ENCODE measurements around the gene ANKK1.

The ANKK1 gene, protein sequence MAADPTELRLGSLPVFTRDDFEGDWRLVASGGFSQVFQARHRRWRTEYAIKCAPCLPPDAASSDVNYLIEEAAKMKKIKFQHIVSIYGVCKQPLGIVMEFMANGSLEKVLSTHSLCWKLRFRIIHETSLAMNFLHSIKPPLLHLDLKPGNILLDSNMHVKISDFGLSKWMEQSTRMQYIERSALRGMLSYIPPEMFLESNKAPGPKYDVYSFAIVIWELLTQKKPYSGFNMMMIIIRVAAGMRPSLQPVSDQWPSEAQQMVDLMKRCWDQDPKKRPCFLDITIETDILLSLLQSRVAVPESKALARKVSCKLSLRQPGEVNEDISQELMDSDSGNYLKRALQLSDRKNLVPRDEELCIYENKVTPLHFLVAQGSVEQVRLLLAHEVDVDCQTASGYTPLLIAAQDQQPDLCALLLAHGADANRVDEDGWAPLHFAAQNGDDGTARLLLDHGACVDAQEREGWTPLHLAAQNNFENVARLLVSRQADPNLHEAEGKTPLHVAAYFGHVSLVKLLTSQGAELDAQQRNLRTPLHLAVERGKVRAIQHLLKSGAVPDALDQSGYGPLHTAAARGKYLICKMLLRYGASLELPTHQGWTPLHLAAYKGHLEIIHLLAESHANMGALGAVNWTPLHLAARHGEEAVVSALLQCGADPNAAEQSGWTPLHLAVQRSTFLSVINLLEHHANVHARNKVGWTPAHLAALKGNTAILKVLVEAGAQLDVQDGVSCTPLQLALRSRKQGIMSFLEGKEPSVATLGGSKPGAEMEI

DNA sequence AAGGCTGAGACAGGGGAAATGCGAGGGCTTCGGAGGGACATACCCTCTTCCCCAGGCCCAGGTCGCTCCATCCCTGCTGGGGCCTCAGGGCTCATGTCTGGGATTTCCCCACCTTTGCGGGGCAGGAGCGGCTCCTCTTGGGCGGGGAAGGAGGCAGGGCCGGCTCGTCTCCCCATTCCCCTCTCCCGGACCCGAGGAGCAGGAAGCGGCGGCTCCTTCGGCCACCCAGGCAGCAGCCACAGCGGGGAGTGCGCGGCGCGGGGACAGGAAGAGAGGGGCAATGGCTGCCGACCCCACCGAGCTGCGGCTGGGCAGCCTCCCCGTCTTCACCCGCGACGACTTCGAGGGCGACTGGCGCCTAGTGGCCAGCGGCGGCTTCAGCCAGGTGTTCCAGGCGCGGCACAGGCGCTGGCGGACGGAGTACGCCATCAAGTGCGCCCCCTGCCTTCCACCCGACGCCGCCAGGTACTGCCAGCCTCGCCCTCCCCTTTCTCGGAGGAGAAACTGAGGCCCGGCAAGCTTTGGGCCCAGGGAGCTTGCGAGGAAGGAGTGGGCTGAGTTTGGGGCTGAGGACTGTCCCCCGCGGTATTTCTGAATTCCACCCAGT, at the start of gene ANKK1:
Gene ANKK1, plus strand, starts transcription at position 175 of the 607 bp plus-strand sequence. Its CDS starts 106 bp downstream, at position 281.
- H3K4me3 ChIP-seq (ENCODE audit: low read depth, low read length): no peak within 1 kb of the TSS
- CTCF ChIA-PET: no interaction called here
- TF ChIP-seq, protein P1, sequence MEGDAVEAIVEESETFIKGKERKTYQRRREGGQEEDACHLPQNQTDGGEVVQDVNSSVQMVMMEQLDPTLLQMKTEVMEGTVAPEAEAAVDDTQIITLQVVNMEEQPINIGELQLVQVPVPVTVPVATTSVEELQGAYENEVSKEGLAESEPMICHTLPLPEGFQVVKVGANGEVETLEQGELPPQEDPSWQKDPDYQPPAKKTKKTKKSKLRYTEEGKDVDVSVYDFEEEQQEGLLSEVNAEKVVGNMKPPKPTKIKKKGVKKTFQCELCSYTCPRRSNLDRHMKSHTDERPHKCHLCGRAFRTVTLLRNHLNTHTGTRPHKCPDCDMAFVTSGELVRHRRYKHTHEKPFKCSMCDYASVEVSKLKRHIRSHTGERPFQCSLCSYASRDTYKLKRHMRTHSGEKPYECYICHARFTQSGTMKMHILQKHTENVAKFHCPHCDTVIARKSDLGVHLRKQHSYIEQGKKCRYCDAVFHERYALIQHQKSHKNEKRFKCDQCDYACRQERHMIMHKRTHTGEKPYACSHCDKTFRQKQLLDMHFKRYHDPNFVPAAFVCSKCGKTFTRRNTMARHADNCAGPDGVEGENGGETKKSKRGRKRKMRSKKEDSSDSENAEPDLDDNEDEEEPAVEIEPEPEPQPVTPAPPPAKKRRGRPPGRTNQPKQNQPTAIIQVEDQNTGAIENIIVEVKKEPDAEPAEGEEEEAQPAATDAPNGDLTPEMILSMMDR (IDR thresholded peaks at IDR 0.05; ENCODE audit: insufficient read depth, low read length, missing control alignments): no peak
- POLR2A ChIA-PET: no interaction called here
- no peak for DNase-seq (ENCODE audit: low read depth, low spot score)

DNA sequence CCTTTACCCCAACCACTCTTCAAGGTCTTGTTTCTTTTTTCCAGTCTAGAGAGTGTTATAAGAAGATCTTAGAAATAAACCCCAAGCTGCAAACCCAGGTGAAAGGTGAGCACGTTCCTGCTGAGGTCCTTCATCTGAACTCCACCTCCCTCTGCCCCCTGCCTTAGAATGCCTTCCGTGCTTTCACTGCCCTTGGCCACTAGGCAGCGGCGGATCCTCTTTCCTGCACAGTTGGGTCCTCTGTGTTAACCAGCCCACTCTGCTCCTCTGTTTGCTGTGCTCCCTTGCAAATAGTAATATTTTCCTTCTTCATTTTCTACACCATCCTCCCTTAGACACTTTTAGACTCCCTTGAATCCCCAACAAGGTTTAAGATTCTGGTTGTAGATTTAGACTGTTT, 48.8 kb upstream of the ANKK1 start:
- TF ChIP-seq, protein P1 (IDR thresholded peaks at IDR 0.05; ENCODE audit: insufficient read depth, low read length, missing control alignments): no peak
- ChIA-PET CTCF (no interaction called here), POLR2A (no interaction called here)
- no peak overlapping the region for H3K4me3 ChIP-seq (ENCODE audit: low read depth, low read length)
- DNase-seq (ENCODE audit: low read depth, low spot score): no peak

DNA sequence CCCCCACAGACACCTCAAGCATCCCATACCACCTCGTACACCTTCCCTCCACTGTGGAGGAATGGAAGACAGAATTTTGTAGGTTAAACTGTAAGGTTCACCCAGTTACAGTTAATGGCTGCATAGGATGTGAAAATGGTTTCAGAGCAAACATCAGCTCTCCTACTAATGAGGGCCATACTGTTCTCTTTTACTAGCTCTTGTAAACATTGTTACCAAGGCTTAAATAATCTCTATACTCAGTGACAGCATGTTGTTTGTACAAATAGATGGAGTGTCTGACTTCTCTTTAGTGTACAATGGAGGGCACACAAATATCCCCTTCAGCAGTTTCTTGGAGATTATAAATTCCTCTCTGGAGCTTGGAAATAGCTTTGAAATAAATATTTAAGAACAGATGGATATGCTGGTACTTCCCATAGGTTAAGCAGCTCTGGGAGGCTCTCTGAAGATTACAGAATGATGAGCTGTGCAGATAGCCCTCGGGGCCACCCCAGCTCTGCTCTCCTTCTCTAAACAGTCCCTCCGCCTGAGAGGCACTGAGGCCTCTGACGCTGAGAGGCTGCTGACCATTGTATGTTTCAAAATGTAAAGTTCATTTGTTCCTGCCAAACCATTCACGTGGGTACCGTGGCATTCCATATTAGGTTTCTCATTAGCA, 47.5 kb upstream of the ANKK1 start:
- TF ChIP-seq, protein P1 (IDR thresholded peaks at IDR 0.05; ENCODE audit: insufficient read depth, low read length, missing control alignments): no peak

DNA sequence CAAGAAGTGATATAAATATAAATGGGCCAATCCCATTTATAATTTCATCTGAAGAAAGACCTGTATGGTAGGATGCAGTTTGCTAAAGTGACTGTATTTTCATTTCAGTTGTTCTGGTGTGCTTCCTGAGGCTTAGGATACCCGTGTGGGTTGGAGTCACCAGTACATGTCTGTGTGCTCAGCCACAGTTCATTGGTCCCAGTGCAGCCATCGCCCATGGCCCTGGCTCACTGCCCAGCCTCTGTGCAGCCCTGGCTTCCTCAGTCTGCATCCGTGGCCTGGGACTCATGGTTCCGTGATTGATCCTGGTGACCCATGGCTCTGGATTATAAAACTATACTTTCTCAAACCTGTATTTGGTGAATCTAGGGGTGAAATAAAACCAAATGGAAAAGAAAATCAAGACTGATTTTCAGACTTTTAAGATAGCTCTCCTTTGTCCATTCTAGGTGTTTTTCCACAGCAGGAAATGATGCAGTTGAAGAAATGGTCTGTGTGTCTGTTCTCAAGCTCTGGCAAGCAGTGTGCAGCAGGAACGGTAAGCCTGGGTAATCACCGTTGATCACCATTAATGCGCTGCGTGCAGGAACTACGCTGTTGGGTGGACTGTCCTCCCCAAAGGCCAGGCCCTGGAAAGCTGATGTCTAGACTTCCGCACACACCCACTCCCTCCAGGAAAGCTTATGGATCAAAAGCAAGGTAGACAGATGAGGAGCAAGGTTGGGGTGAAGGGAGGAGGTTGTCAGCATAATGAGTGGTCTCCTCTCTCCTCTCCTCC, 46.0 kb upstream of the ANKK1 start:
- DNase-seq (ENCODE audit: low read depth, low spot score): no peak
- POLR2A ChIA-PET: no interaction called here
- H3K4me3 ChIP-seq (ENCODE audit: low read depth, low read length): no peak overlapping the region
- CTCF ChIA-PET: no interaction called here
- TF ChIP-seq, protein P1 (IDR thresholded peaks at IDR 0.05; ENCODE audit: insufficient read depth, low read length, missing control alignments): no peak

More for the DNA sequence above, 47.5 kb upstream of the ANKK1 start:
- H3K4me3 ChIP-seq (ENCODE audit: low read depth, low read length): no peak overlapping the region
- no peak for DNase-seq (ENCODE audit: low read depth, low spot score)
- ChIA-PET CTCF (no interaction called here), POLR2A (no interaction called here)

DNA sequence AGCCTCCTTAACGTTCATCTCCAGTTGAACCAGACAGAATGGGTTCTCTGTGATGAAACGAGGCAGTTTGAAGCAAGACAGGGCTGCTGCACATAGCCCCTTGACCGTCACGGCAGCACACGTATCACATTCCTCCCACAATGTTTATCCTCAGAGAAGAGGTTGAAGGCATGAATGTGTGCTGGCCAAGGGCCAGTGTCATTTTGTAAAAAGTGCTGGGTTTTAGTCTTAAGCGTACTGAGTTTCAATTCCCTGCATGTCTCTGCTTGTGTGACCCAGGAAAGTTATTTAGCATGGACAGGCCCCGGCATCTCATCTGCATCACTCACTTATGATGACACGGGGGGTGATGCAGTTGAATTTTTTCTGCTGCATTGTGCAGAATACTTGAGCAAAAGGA, 41.6 kb upstream of the ANKK1 start:
- POLR2A ChIA-PET: no interaction called here
- H3K4me3 ChIP-seq (ENCODE audit: low read depth, low read length): no peak overlapping the region
- TF ChIP-seq, protein P1 (IDR thresholded peaks at IDR 0.05; ENCODE audit: insufficient read depth, low read length, missing control alignments): no peak
- no peak for DNase-seq (ENCODE audit: low read depth, low spot score)
- CTCF ChIA-PET: no interaction called here
